ENCODE data around the gene NOL6.
A peak's percentile ranks its signal among the peaks of the same experiment; 100 is the strongest.
"Not testable (repeated sequence)": the region's sequence is repeated elsewhere in the genome, so short reads cannot be mapped to it uniquely, and the experiment has no call there.

Gene NOL6

GRCh38 chr9:33472171-33472880 is 1.4 kb downstream of the NOL6 start:
- DNase-seq, result no peak

GRCh38 chr9:33471361-33471760 is 2.4 kb downstream of the NOL6 start:
- no peak for DNase-seq

- DNase-seq, result no peak
These were observed 3.8 kb downstream of the NOL6 start for GRCh38 chr9:33469891-33470290.

GRCh38 chr9:33468797-33469621 is 4.7 kb downstream of the NOL6 start:
- DNase-seq, result no peak

- DNase-seq, result no peak
These were observed 5.5 kb downstream of the NOL6 start for GRCh38 chr9:33468215-33468730.

GRCh38 chr9:33467526-33467925 is 6.2 kb downstream of the NOL6 start:
- DNase-seq, result no peak

GRCh38 chr9:33466565-33467495 is 6.9 kb downstream of the NOL6 start:
- peak; percentile 3 for DNase-seq

- DNase-seq, result no peak
These were observed 7.8 kb downstream of the NOL6 start for GRCh38 chr9:33465596-33466564.

GRCh38 chr9:33465096-33465495 is 8.6 kb downstream of the NOL6 start:
- DNase-seq, result no peak

GRCh38 chr9:33464045-33464636 is 9.6 kb downstream of the NOL6 start:
- DNase-seq, result no peak

- DNase-seq, result no peak
These were observed 10.6 kb downstream of the NOL6 start for GRCh38 chr9:33463151-33463550.

- no peak for DNase-seq
These were observed 12.2 kb downstream of the NOL6 start for GRCh38 chr9:33461492-33461891.

- no peak for DNase-seq
These were observed 12.9 kb downstream of the NOL6 start for GRCh38 chr9:33460854-33461253.

- no peak for DNase-seq
These were observed 14.6 kb downstream of the NOL6 start for GRCh38 chr9:33459115-33459514.

GRCh38 chr9:33458444-33458843 is 15.3 kb downstream of the NOL6 start:
- DNase-seq, result no peak

GRCh38 chr9:33455945-33456344 is 17.8 kb downstream of the NOL6 start:
- DNase-seq, result no peak

- DNase-seq, result not testable (repeated sequence)
These were observed 18.3 kb downstream of the NOL6 start for GRCh38 chr9:33455456-33455855.

- DNase-seq, result not testable (repeated sequence)
These were observed 19.1 kb downstream of the NOL6 start for GRCh38 chr9:33454661-33455026.

- no peak for DNase-seq
These were observed 19.6 kb downstream of the NOL6 start for GRCh38 chr9:33453999-33454660.

- DNase-seq, result no peak
These were observed 20.4 kb downstream of the NOL6 start for GRCh38 chr9:33453286-33453860.
